ENCODE data around the gene SENP1. TPM values are rescaled to one million over a fixed set of nuclear protein-coding genes. Genes with fewer than 3 reads are reported as not detected.

Gene SENP1
- total RNA-seq, 1 experiment from 2014 or later, result 28.8 TPM

GRCh38 chr12:48024735-48025134 lies 81.1 kb downstream of the SENP1 start:
- Histone ChIP-seq H2BK12ac (ENCODE audit: insufficient read length, low read depth, low read length) (no peak overlapping the region), H3K27me3 (ENCODE audit: insufficient read depth, low read length) (peaks cover 84% of the 10 kb centered on the region), H4K5ac (ENCODE audit: insufficient read length, low read depth, low read length) (no peak overlapping the region), H3K56ac (ENCODE audit: insufficient read length, low read depth, low read length) (no peak overlapping the region), H4K20me1 (ENCODE audit: control insufficient read depth, insufficient read depth, insufficient read length) (peaks cover 2% of the 10 kb centered on the region), H2AFZ (ENCODE audit: low read length) (no peak overlapping the region), H3K27ac (ENCODE audit: insufficient read length, low read depth, low read length) (no peak overlapping the region), H3K79me2 (ENCODE audit: insufficient read depth, low read length) (no peaks in the 10 kb centered on the region), H2BK15ac (ENCODE audit: low read depth, low read length) (no peak overlapping the region), H3K18ac (ENCODE audit: insufficient read length, low read depth, low read length) (no peak overlapping the region), H2BK5ac (ENCODE audit: insufficient read length, low read length) (no peak overlapping the region), H3K4ac (ENCODE audit: low read depth, low read length) (no peak overlapping the region), H4K8ac (replicated peaks; ENCODE audit: insufficient read length, low read depth, low read length) (no peak overlapping the region), H3K23ac (ENCODE audit: insufficient read length, low read depth, low read length) (no peak overlapping the region), H3K9ac (ENCODE audit: extremely low read depth, insufficient read length, low read length) (no peak overlapping the region), H3T11ph (ENCODE audit: low read length) (no peak overlapping the region), H3K4me1 (ENCODE audit: insufficient read depth, low read length) (no peaks in the 10 kb centered on the region), H3K9me3 (ENCODE audit: control insufficient read depth, low read depth, low read length) (no peaks in the 10 kb centered on the region), H3K14ac (ENCODE audit: insufficient read depth, low read length) (no peak overlapping the region; the same call in 1 of the 2 replicates), H4K91ac (ENCODE audit: insufficient read length, low read depth, low read length) (no peak overlapping the region), H3K4me2 (ENCODE audit: insufficient read depth, insufficient read length, low read length) (no peak overlapping the region), H2BK20ac (ENCODE audit: low read depth, low read length, poor library complexity, severe bottlenecking) (no peak overlapping the region), H2BK120ac (ENCODE audit: low read depth, low read length, poor library complexity, severe bottlenecking) (no peak overlapping the region), H3K23me2 (ENCODE audit: insufficient read length, low read depth, low read length, poor library complexity, severe bottlenecking) (no peaks in the 10 kb centered on the region), H2AK5ac (ENCODE audit: insufficient read length, low read length) (no peak overlapping the region), H3K79me1 (ENCODE audit: insufficient read depth, low read depth, low read length, poor library complexity, severe bottlenecking) (no peaks in the 10 kb centered on the region)
- no peak for TF ChIP-seq CTCF (conservative IDR thresholded peaks at IDR 0.05)
- no CpG with 5 or more reads among the region's 9 CpGs for WGBS (ENCODE audit: extremely low coverage, insufficient read length, low lambda C conversion rate)
- DNase-seq, result no peak
- H3K36me3 Mint-ChIP-seq (ENCODE audit: insufficient read depth in 1 of 3, low read depth in 3 of 3), result no peaks in the 10 kb centered on the region; a peak in 1 of 7 replicates
- no peak overlapping the region for H3K27ac Mint-ChIP-seq
- H3K4me3 Mint-ChIP-seq, result no peak overlapping the region; a peak in 1 of 5 replicates
- peaks cover 26 to 45% of the 10 kb centered on the region in 2 experiments for H3K4me1 Mint-ChIP-seq
- peaks cover 100% of the 10 kb centered on the region for H3K27me3 Mint-ChIP-seq (ENCODE audit: low read depth)
- H3K9me3 Mint-ChIP-seq, result peaks cover 0 to 7% of the 10 kb centered on the region in 2 experiments; a peak in 2 of 5 replicates
